Body of pancreas (tissue), 4 donors: Measurements from ENCODE around the gene GATA5. TPM values are rescaled to one million over a fixed set of nuclear protein-coding genes. Genes with fewer than 3 reads are reported as not detected.

Experiments used
- ATAC-seq: fragments of 150-250 bp; one replicate; pipeline ENCODE4 v1.9.1; 2016
- DNase-seq, 4 donors: peaks; one replicate each; pipeline ENCODE4 v3.0.0-alpha.2; 2019
- H3K27ac ChIP-seq, 4 donors: fragments of 200-600 bp; sonication (generic); 1 replicate in 3 of 4; 2 replicates in 1 of 4; pipeline versions ENCODE4 v1.5.1 to v1.6.1; 2016 to 2019; ENCODE audit warnings: mild to moderate bottlenecking in 1 of 4, mixed read lengths in 1 of 4, moderate library complexity in 1 of 4
- H3K27me3 ChIP-seq, 2 donors: fragments of 200-600 bp; sonication (generic); one replicate each; pipeline ENCODE4 v1.6.0; 2016; ENCODE audit warnings: mild to moderate bottlenecking in 1 of 2
- H3K36me3 ChIP-seq, 2 donors: fragments of 200-600 bp; sonication (generic); replicated peaks in 1 of 2; 2 replicates each; pipeline ENCODE4 v1.5.1; 2016; ENCODE audit warnings: low read depth in 2 of 2; ENCODE audit not compliant: insufficient read depth in 1 of 2
- H3K4me1 ChIP-seq: fragments of 200-600 bp; sonication (generic); one replicate; pipeline ENCODE4 v1.6.0; 2016
- H3K4me3 ChIP-seq, 2 donors: fragments of 200-600 bp; sonication (generic); 1 replicate in 1 of 2; 2 replicates in 1 of 2; pipeline ENCODE4 v1.5.1; 2016 to 2019
- H3K9me3 ChIP-seq, 3 donors: fragments of 200-600 bp; sonication (generic); 1 replicate in 2 of 3; 2 replicates in 1 of 3; pipeline ENCODE4 v1.5.1; 2016
- POLR2A ChIP-seq, 3 donors: fragments of 450-650 bp; IDR thresholded peaks; one replicate each; pipeline ENCODE4 v1.6.1; 2016; ENCODE audit warnings: antibody characterized with exemption in 3 of 3, mild to moderate bottlenecking in 2 of 3
- WGBS, 2 donors: methylation state at CpG; one replicate each; pipeline ENCODE4 v1.1.5; 2017; 5-methylcytosine and 5-hydroxymethylcytosine counted together
- intact Hi-C: fragments of 100-400 bp; cut with DNase I; formaldehyde crosslinking; loops from one replicate; pipeline ENCODE4 v1.15.1; 2023
- total RNA-seq, 2 donors: library from RNA; depleted of rRNA; stranded (reverse); fragments of >200 nt; gene quantifications; one replicate each; pipeline ENCODE4 v1.1.0, GENCODE V29; 2016
- TF ChIP-seq, protein P1 (sequence below), 7 experiments: fragments of 450-650 bp in 4 of 7; fragments of 200-600 bp in 3 of 7; sonication (generic) in 3 of 7; IDR thresholded peaks; one replicate each; pipeline ENCODE4 v1.5.1; 2016 to 2019; ENCODE audit warnings: antibody characterized with exemption in 7 of 7

GATA5 gene
- total RNA-seq, 2 donors from 2014 or later: not detected

DNA sequence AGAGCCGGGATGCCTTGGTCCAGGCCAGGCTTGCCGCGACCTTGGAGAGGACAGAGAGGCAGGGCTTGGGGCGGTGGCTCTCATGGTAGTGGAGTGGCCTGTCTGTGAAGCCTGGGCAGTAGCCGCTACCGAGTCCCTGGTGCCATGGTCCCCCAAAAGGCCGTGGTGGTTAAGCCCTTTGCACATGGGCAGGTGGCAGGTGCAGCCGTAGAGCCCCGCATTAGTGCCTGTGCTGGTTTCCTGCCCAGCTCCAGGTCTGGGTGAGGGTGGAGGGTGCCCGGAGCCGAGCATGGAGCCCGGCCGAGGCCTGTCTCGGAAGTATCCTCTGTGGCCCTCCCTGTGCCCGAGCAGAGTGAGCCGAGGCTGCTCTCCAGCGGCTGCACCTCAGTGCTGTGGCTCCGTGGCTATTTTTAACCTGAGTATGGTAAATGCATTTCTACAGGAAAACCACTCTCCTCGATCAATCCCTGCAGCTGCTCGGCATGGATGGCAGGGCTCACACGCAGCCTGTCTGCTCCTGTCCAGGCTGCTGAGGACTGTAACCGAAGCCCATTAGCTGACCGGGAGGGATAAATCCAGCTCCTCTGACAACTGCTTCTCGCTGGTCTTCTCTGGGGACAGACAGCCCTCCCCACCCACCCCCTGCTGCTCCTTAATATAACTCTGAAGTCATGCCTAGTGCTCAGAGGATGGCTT is 36.3 kb upstream of the GATA5 start:
- no peak for DNase-seq
- H3K4me3 ChIP-seq: no peak overlapping the region
- H3K27ac ChIP-seq: no peak overlapping the region
- no peak for ATAC-seq
- WGBS, 2 donors: 37 to 41% methylated on average over 21 to 24 of the region's 24 CpGs
- peaks cover 0 to 4% of the 10 kb centered on the region in 2 donors for H3K27me3 ChIP-seq
- TF ChIP-seq, protein P1, sequence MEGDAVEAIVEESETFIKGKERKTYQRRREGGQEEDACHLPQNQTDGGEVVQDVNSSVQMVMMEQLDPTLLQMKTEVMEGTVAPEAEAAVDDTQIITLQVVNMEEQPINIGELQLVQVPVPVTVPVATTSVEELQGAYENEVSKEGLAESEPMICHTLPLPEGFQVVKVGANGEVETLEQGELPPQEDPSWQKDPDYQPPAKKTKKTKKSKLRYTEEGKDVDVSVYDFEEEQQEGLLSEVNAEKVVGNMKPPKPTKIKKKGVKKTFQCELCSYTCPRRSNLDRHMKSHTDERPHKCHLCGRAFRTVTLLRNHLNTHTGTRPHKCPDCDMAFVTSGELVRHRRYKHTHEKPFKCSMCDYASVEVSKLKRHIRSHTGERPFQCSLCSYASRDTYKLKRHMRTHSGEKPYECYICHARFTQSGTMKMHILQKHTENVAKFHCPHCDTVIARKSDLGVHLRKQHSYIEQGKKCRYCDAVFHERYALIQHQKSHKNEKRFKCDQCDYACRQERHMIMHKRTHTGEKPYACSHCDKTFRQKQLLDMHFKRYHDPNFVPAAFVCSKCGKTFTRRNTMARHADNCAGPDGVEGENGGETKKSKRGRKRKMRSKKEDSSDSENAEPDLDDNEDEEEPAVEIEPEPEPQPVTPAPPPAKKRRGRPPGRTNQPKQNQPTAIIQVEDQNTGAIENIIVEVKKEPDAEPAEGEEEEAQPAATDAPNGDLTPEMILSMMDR (IDR thresholded peaks at IDR 0.05): no peak
- TF ChIP-seq POLR2A (IDR thresholded peaks at IDR 0.05): no peak
- H3K36me3 ChIP-seq: no peaks in the 10 kb centered on the region
- intact Hi-C loops: no loop called here
- H3K9me3 ChIP-seq: no peaks in the 10 kb centered on the region
- H3K4me1 ChIP-seq: no peaks in the 10 kb centered on the region

DNA sequence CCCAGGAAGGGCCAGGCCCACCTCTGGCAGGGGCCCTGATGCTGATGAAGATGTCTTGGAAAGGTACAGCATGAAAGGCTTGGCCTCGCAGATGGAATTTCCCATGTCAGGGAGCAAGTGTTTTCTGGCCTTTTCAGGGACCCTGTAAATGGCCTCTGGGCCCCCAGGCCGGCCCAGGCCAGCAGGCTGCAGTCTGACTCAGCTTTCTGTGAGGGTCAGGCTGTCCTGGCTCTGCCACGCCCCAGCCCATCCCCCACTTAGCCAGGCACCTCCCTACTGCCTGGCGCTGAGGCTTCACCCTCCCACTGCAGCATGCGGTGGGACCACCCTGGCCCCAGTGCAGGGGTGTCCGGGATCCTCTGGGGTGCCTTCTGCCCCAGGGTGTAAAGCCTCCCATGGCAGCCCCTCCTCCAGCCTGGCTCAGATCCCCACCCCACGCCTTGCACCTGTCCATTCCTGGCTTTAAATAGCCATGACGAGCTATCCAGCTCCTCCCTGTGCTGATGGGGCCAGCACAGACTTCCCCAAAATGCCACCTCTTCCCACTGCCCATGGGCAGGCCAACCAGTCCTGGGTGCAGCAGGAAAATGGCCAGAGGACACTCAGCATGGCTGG is 35.6 kb upstream of the GATA5 start:
- H3K27ac ChIP-seq: no peak overlapping the region
- H3K9me3 ChIP-seq: no peaks in the 10 kb centered on the region
- no peaks in the 10 kb centered on the region for H3K36me3 ChIP-seq
- ATAC-seq: no peak
- no peak overlapping the region for H3K4me3 ChIP-seq
- intact Hi-C loops: no loop called here
- TF ChIP-seq POLR2A (IDR thresholded peaks at IDR 0.05): no peak
- TF ChIP-seq, protein P1 (IDR thresholded peaks at IDR 0.05): no peak
- no peak for DNase-seq
- H3K4me1 ChIP-seq: no peaks in the 10 kb centered on the region
- 40 to 43% methylated on average over 5 to 8 of the region's 8 CpGs for WGBS, 2 donors
- H3K27me3 ChIP-seq: peaks cover 0 to 2% of the 10 kb centered on the region in 2 donors

DNA sequence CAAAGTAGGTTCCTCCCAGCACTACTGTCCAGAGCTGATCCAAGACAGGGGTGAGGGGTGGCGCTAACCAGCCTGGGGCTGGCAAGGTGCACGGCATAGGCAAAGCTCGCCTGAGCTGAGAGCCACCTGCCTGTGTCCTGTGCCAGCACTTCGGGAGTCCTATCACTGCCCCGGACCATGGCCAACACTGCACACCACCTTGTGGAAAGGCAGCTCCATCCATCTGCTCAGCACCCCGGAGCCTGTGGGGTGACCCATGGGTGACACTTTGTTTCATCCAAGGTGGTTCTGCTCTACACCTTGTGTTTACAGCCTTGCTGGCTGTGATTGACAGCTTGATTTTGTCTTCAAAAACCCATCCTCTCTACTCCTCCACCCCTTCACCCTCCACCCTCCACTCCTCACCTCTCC is 32.9 kb upstream of the GATA5 start:
- 9 to 40% methylated on average over 1 to 6 of the region's 6 CpGs for WGBS, 2 donors
- Histone ChIP-seq H3K4me3 (no peak overlapping the region), H3K27ac (no peak overlapping the region), H3K36me3 (no peaks in the 10 kb centered on the region), H3K9me3 (no peaks in the 10 kb centered on the region), H3K27me3 (no peaks in the 10 kb centered on the region), H3K4me1 (no peaks in the 10 kb centered on the region)
- intact Hi-C loops: loop anchor here (10.0 kb wide), 1 partner anchor 276 kb away; no protein-coding TSS in a partner anchor
- DNase-seq (peak in 1 of 4 donors; percentile 38), ATAC-seq (no peak)
- TF ChIP-seq, protein P1 (IDR thresholded peaks at IDR 0.05): no peak
- TF ChIP-seq POLR2A (IDR thresholded peaks at IDR 0.05): no peak

DNA sequence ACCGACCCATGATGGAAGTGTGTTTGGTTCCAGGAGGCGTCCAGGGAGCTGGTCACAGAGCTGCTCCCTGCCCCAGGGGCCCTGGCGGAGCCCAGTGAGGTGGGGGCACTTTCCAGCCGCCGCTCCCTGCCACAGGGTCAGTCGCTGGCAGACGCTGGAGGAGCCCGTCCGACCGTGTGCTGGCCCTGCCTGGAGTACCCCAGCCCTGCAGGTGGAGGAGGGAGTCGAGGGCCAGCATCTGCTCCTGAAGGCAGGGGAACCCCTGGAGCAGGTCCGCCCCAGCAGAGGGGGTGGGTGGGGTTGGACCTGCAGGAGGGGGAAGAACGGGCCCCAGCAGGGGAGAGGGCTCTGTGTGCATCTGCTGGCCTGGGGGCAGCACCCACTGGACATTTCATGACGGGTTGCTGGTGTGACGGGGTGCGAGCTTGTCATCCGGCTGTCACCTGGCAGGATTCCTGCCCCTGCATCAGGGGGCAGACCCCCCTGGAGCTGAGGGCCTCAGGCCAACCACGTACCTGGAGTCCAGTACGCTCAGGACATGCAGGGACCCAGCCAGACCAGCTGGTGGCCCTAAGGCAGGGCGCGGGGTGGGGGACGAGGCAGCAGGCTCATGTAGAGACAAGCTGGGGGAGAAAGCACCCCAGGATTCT is 32.3 kb upstream of the GATA5 start:
- WGBS, 2 donors: 54% methylated on average over 19 of the region's 22 CpGs; no CpG with 5 or more reads in 1 of the 2 donors
- DNase-seq: no peak
- ATAC-seq: no peak
- no peak for TF ChIP-seq POLR2A (IDR thresholded peaks at IDR 0.05)
- TF ChIP-seq, protein P1 (IDR thresholded peaks at IDR 0.05): no peak
- H3K4me3 ChIP-seq: no peak overlapping the region
- H3K36me3 ChIP-seq: no peaks in the 10 kb centered on the region
- intact Hi-C loops: loop anchor here (10.0 kb wide), 1 partner anchor 277 kb away; no protein-coding TSS in a partner anchor
- H3K27ac ChIP-seq: no peak overlapping the region
- H3K4me1 ChIP-seq: no peaks in the 10 kb centered on the region
- H3K27me3 ChIP-seq: no peaks in the 10 kb centered on the region
- H3K9me3 ChIP-seq: no peaks in the 10 kb centered on the region
